Measurements from ENCODE around the gene CYP3A5.
A peak's percentile ranks its signal among the peaks of the same experiment; 100 is the strongest.

Gene CYP3A5

DNA sequence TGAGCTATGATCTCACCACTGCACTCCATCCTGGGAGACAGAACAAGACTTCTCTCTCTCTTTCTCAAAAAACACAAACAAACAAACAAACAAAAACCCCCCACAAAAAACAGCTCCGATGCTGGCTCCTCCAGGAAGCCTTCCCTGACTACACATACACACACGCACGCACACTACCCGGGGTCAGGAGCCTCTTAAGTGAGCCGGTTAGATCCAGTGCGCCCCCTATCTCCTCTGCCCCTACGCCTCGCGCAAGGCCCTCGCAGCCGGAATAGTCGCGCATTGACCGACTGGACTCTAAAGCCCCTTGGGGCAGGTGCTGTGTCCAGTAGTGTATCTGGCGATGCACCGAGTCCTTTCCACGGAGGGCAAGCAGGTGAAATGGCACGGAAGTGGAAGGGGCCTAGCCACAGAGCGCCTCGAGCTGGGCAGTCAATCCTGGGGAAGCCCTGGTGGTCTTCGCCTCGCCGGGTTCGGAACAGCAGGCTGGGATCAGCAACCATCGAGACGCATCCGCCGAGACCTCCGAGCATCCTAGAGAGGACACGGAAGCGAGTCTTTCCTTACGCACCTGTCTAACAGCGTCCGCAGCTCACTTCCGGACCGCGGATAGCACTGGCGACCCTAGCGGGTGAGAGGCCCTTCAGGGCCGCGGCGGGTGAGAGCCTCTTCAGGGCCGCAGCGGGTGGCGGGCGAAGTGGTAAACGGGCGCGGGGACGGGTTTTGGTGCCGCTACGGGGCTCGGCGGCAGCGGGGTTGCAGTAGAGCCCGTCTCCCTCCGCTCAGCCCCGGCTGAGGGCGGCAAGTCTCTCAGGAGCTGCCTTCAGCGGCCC, 63.2 kb downstream of the CYP3A5 start, which contains the start of gene ZSCAN25 (continued):
- TF ChIP-seq CTCF (tag by site-specific recombination; IDR thresholded peaks at IDR 0.05): peak; percentile 93
- TF ChIP-seq ZNF624 (tag by site-specific recombination; IDR thresholded peaks at IDR 0.05): no peak
- no peak for TF ChIP-seq ZNF404 (tag by site-specific recombination; IDR thresholded peaks at IDR 0.05)
- TF ChIP-seq ZBTB48 (tag by site-specific recombination; IDR thresholded peaks at IDR 0.05): peak; percentile 59
- TF ChIP-seq, protein P1, sequence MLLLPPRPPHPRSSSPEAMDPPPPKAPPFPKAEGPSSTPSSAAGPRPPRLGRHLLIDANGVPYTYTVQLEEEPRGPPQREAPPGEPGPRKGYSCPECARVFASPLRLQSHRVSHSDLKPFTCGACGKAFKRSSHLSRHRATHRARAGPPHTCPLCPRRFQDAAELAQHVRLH (tag by site-specific recombination; IDR thresholded peaks at IDR 0.05): peak; percentile 99
- TF ChIP-seq ZNF558 (tag by site-specific recombination; IDR thresholded peaks at IDR 0.05): 0 out of 2 replicates have a peak, but pooled peaks have one; percentile 7
- peak; percentile 96 for TF ChIP-seq GLI4 (tag by site-specific recombination; IDR thresholded peaks at IDR 0.05)
- TF ChIP-seq ZNF18 (tag by site-specific recombination; IDR thresholded peaks at IDR 0.05): no peak
- TF ChIP-seq, protein P2, sequence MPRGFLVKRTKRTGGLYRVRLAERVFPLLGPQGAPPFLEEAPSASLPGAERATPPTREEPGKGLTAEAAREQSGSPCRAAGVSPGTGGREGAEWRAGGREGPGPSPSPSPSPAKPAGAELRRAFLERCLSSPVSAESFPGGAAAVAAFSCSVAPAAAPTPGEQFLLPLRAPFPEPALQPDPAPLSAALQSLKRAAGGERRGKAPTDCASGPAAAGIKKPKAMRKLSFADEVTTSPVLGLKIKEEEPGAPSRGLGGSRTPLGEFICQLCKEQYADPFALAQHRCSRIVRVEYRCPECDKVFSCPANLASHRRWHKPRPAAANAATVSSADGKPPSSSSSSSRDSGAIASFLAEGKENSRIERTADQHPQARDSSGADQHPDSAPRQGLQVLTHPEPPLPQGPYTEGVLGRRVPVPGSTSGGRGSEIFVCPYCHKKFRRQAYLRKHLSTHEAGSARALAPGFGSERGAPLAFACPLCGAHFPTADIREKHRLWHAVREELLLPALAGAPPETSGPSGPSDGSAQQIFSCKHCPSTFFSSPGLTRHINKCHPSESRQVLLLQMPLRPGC (tag by site-specific recombination; IDR thresholded peaks at IDR 0.05): peak; percentile 61
- peak; percentile 95 for TF ChIP-seq ZNF501 (tag by site-specific recombination; IDR thresholded peaks at IDR 0.05)
- no peak for TF ChIP-seq ZNF707 (tag by site-specific recombination; IDR thresholded peaks at IDR 0.05)
- peak; percentile 66 for TF ChIP-seq RBAK (tag by site-specific recombination; IDR thresholded peaks at IDR 0.05)
- TF ChIP-seq ZNF354C (tag by site-specific recombination; IDR thresholded peaks at IDR 0.05; ENCODE audit: borderline replicate concordance, low read depth): no peak
- no peak for TF ChIP-seq ZNF510 (tag by site-specific recombination; IDR thresholded peaks at IDR 0.05; ENCODE audit: insufficient replicate concordance)
- TF ChIP-seq ZNF544 (tag by site-specific recombination; IDR thresholded peaks at IDR 0.05): no peak
- no peak for TF ChIP-seq ZNF211 (tag by site-specific recombination; IDR thresholded peaks at IDR 0.05; ENCODE audit: low read depth)
- no peak for TF ChIP-seq ZNF223 (tag by site-specific recombination; IDR thresholded peaks at IDR 0.05)
- TF ChIP-seq, protein P3, sequence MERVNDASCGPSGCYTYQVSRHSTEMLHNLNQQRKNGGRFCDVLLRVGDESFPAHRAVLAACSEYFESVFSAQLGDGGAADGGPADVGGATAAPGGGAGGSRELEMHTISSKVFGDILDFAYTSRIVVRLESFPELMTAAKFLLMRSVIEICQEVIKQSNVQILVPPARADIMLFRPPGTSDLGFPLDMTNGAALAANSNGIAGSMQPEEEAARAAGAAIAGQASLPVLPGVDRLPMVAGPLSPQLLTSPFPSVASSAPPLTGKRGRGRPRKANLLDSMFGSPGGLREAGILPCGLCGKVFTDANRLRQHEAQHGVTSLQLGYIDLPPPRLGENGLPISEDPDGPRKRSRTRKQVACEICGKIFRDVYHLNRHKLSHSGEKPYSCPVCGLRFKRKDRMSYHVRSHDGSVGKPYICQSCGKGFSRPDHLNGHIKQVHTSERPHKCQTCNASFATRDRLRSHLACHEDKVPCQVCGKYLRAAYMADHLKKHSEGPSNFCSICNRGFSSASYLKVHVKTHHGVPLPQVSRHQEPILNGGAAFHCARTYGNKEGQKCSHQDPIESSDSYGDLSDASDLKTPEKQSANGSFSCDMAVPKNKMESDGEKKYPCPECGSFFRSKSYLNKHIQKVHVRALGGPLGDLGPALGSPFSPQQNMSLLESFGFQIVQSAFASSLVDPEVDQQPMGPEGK (tag by site-specific recombination; IDR thresholded peaks at IDR 0.05): peak; percentile 80
- TF ChIP-seq WT1 (tag by site-specific recombination; IDR thresholded peaks at IDR 0.05): no peak; the same call in none of the 2 replicates
- no peak for TF ChIP-seq ZSCAN18 (tag by site-specific recombination; IDR thresholded peaks at IDR 0.05)
- no peak; the same call in 1 of the 2 replicates for TF ChIP-seq YY1 (tag by site-specific recombination; IDR thresholded peaks at IDR 0.05)
- TF ChIP-seq ZNF26 (tag by site-specific recombination; IDR thresholded peaks at IDR 0.05): no peak
- TF ChIP-seq EGR2 (tag by site-specific recombination; IDR thresholded peaks at IDR 0.05; ENCODE audit: low read depth): no peak
- TF ChIP-seq AEBP2 (tag by site-specific recombination; IDR thresholded peaks at IDR 0.05; ENCODE audit: borderline replicate concordance): no peak
